ENCODE data around the gene TCF7. TPM values are rescaled to one million over a fixed set of nuclear protein-coding genes. Genes with fewer than 3 reads are reported as not detected.
"Not testable (repeated sequence)": the region's sequence is repeated elsewhere in the genome, so short reads cannot be mapped to it uniquely, and the experiment has no call there.

Gene TCF7
- total and polyA plus RNA-seq, 2 of the 13 experiments (the other 11 are each of a cell fraction or from before 2014, with no cell fraction given): 6.3 to 6.8 TPM

DNA sequence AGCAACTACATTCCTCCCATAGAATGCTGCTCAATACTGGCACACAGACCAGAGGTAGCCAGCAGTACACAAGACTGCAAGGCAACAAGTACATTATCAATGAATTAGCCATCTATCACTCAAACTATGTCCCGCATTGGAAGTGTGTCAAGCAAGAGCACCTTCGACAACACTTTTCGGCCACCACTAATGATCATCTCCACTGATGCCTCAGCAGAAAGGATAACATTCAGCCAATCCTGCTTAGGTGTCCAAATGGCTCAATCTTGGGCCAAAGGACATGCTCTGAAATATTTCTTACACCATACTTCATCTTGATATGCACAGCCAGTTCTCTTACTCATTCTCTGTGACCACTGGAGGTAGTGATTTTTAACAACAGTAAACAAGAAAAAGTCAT, 37.2 kb downstream of the TCF7 start:
- Histone ChIP-seq H3K4me3 (replicated peaks in 1 of 3; ENCODE audit: insufficient read depth in 1 of 3, low read depth in 2 of 3, low read length in 3 of 3) (no peak overlapping the region), H3K4me1 (ENCODE audit: insufficient read depth, low read length) (peaks cover 30% of the 10 kb centered on the region), H3K36me3 (replicated peaks in 1 of 2; ENCODE audit: control insufficient read depth in 1 of 2, insufficient read depth in 2 of 2, low read length in 2 of 2) (peaks cover 10 to 68% of the 10 kb centered on the region in 2 experiments), H4K20me1 (ENCODE audit: insufficient read depth, low read length) (peaks cover 6% of the 10 kb centered on the region), H3K9ac (ENCODE audit: insufficient read depth, low read depth, low read length) (no peak overlapping the region), H3K27me3 (ENCODE audit: control insufficient read depth in 1 of 2, insufficient read depth in 2 of 2, low read length in 2 of 2) (no peaks in the 10 kb centered on the region), H3K9me3 (ENCODE audit: low read length) (no peaks in the 10 kb centered on the region), H3K79me2 (ENCODE audit: insufficient read depth, low read length) (peaks cover 15% of the 10 kb centered on the region), H3K27ac (ENCODE audit: extremely low read length, insufficient read depth, low read length) (no peak overlapping the region), H2AFZ (ENCODE audit: low read length) (no peak overlapping the region), H3K4me2 (ENCODE audit: low read depth, low read length) (no peak overlapping the region)
- intact Hi-C loops (cut with micrococcal nuclease; ENCODE audit: unreplicated experiment): no loop called here
- TF ChIP-seq POLR2AphosphoS2 (IDR thresholded peaks at IDR 0.05; ENCODE audit: low read depth, low read length): peak; percentile 57; the same call in 1 of the 2 replicates
- no peak for TF ChIP-seq LRRFIP1 (CRISPR knock-in tag; conservative IDR thresholded peaks at IDR 0.05)
- no peak for TF ChIP-seq ZNF468 (CRISPR knock-in tag; IDR thresholded peaks at IDR 0.05)
- no peak for TF ChIP-seq NR1H2 (CRISPR knock-in tag; IDR thresholded peaks at IDR 0.05; ENCODE audit: borderline replicate concordance, low read depth)
- FAIRE-seq (no peak), DNase-seq (ENCODE audit: low spot score) (no peak), ATAC-seq (no peak)
- in situ Hi-C loops (cut with HindIII; ENCODE audit: extremely low pct_ligation_motif_present, low pct_unique_long_range_greater_than_20kb): no loop called here
- ChIA-PET CTCF (ENCODE audit: low intra/inter-chr PET ratio, low total read pairs) (no interaction called here), POLR2A (no interaction called here)
- 97% methylated on average over 3 of the region's 3 CpGs for WGBS (ENCODE audit: low lambda C conversion rate)
- no TSS peak for BruUV-seq (replicated peaks)

GRCh38 chr5:134152173-134152832, 37.8 kb downstream of the TCF7 start:
- ATAC-seq; intact Hi-C loops (cut with micrococcal nuclease; ENCODE audit: unreplicated experiment); CTCF ChIA-PET (ENCODE audit: low intra/inter-chr PET ratio, low total read pairs); H3K9me3 ChIP-seq (ENCODE audit: low read length); H3K4me3 ChIP-seq (replicated peaks in 1 of 3; ENCODE audit: insufficient read depth in 1 of 3, low read depth in 2 of 3, low read length in 3 of 3); H3K27ac ChIP-seq (ENCODE audit: extremely low read length, insufficient read depth, low read length); H3K4me2 ChIP-seq (ENCODE audit: low read depth, low read length); in situ Hi-C loops (cut with HindIII; ENCODE audit: extremely low pct_ligation_motif_present, low pct_unique_long_range_greater_than_20kb); H3K27me3 ChIP-seq (ENCODE audit: control insufficient read depth in 1 of 2, insufficient read depth in 2 of 2, low read length in 2 of 2); H4K20me1 ChIP-seq (ENCODE audit: insufficient read depth, low read length); FAIRE-seq; BruUV-seq (replicated peaks); H3K9ac ChIP-seq (ENCODE audit: insufficient read depth, low read depth, low read length); DNase-seq (ENCODE audit: low spot score); H2AFZ ChIP-seq (ENCODE audit: low read length): not testable (repeated sequence)
- 97% methylated on average over 14 of the region's 15 CpGs for WGBS (ENCODE audit: low lambda C conversion rate)
- POLR2A ChIA-PET: interaction anchor here (0.7 to 1.3 kb wide), 4 partner anchors 14 to 74 kb away, joined by 3 to 7 read pairs (median 3); partner anchors contain the start of gene PPP2CA
- Histone ChIP-seq H3K4me1 (ENCODE audit: insufficient read depth, low read length) (peaks cover 30% of the 10 kb centered on the region), H3K79me2 (ENCODE audit: insufficient read depth, low read length) (peaks cover 14% of the 10 kb centered on the region), H3K36me3 (replicated peaks in 1 of 2; ENCODE audit: control insufficient read depth in 1 of 2, insufficient read depth in 2 of 2, low read length in 2 of 2) (peaks cover 8 to 63% of the 10 kb centered on the region in 2 experiments)

All from HepG2 (cell line).